HG02642 (cell line): Measurements from ENCODE around the gene CDH20.

Source experiments
- ATAC-seq: cut with Tn5 transposase; IDR thresholded peaks from one replicate; pipeline ENCODE4 v1.9.1; 2021; ENCODE audit warnings: mild to moderate bottlenecking; ENCODE audit not compliant: unreplicated experiment, poor library complexity

Gene CDH20

GRCh38 chr18:61602836-61603235, 269.6 kb downstream of the CDH20 start:
- ATAC-seq: no peak
